Natural killer cell (primary cell): ENCODE results near the gene MLN. TPM values are rescaled to one million over a fixed set of nuclear protein-coding genes. Genes with fewer than 3 reads are reported as not detected.

Experiments
- ATAC-seq, 3 donors: fragments of 150-1000 bp in 2 of 3; fragments of 200-7000 bp in 1 of 3; cut with Tn5 transposase; 1 replicate in 1 of 3; 2 replicates in 2 of 3; pipeline ENCODE4 v1.10.0; 2021; ENCODE audit warnings: mild to moderate bottlenecking in 2 of 3, moderate library complexity in 2 of 3
- DNase-seq, 2 donors: peaks; one replicate each; pipeline versions ENCODE4 v3.0.0 to v3.0.0-alpha.2; 2013 to 2021; ENCODE audit warnings: mixed read lengths in 1 of 2
- H3K27ac ChIP-seq: one replicate; pipeline ENCODE4 v1.5.1; 2013; ENCODE audit warnings: mild to moderate bottlenecking, low read length
- H3K27me3 ChIP-seq: one replicate; pipeline ENCODE4 v1.6.1; 2013; ENCODE audit warnings: low read length; ENCODE audit not compliant: control insufficient read depth, insufficient read depth
- H3K36me3 ChIP-seq: one replicate; pipeline ENCODE4 v1.6.1; 2013; ENCODE audit warnings: low read length; ENCODE audit not compliant: control insufficient read depth, insufficient read depth
- H3K4me1 ChIP-seq: one replicate; pipeline ENCODE4 v1.6.1; 2013; ENCODE audit warnings: low read length; ENCODE audit not compliant: control insufficient read depth, insufficient read depth
- H3K4me3 ChIP-seq: one replicate; pipeline ENCODE4 v1.5.1; 2013; ENCODE audit warnings: low read length
- H3K9me3 ChIP-seq: one replicate; pipeline ENCODE4 v1.6.1; 2013; ENCODE audit warnings: low read length; ENCODE audit not compliant: control insufficient read depth, insufficient read depth
- H3K27ac Mint-ChIP-seq, 2 donors: one replicate each; pipeline ENCODE4 v1.8.0; 2022; ENCODE audit warnings: mild to moderate bottlenecking in 2 of 2, mixed read lengths in 2 of 2, moderate library complexity in 1 of 2
- H3K27me3 Mint-ChIP-seq, 2 donors: one replicate each; pipeline ENCODE4 v1.8.0; 2022; ENCODE audit warnings: low read depth in 2 of 2, mixed read lengths in 2 of 2
- H3K36me3 Mint-ChIP-seq: one replicate; pipeline ENCODE4 v1.8.0; 2022; ENCODE audit warnings: mixed read lengths
- H3K4me1 Mint-ChIP-seq, 2 donors: one replicate each; pipeline ENCODE4 v1.8.0; 2022; ENCODE audit warnings: mixed read lengths in 2 of 2
- H3K4me3 Mint-ChIP-seq: one replicate; pipeline ENCODE4 v1.8.0; 2022; ENCODE audit warnings: mild to moderate bottlenecking, moderate library complexity, mixed read lengths
- H3K9me3 Mint-ChIP-seq, 2 donors: one replicate each; pipeline ENCODE4 v1.8.0; 2022; ENCODE audit warnings: mixed read lengths in 2 of 2
- WGBS: methylation state at CpG from one replicate; pipeline ENCODE4 v1.1.7; 2013; ENCODE audit warnings: missing lambda C conversion rate; ENCODE audit not compliant: insufficient coverage; 5-methylcytosine and 5-hydroxymethylcytosine counted together
- intact Hi-C: fragments of 100-400 bp; cut with micrococcal nuclease; formaldehyde crosslinking; loops from one replicate; pipeline ENCODE4 v1.14.2; 2022
- total RNA-seq, 4 donors: library from RNA; stranded (reverse); fragments of 120-200 nt in 1 of 4; gene quantifications; one replicate each; pipeline versions ENCODE4 v1.2.3 to v1.2.4, GENCODE V29; 2013 to 2022
- TF ChIP-seq, protein P1 (sequence below): fragments of 200-600 bp; IDR thresholded peaks from one replicate; pipeline ENCODE4 v1.8.0; 2022; ENCODE audit warnings: antibody characterized with exemption

MLN gene
- total RNA-seq, 3 donors from 2014 or later (not counting 1 experiment from before 2014, with no cell fraction given): not detected

DNA sequence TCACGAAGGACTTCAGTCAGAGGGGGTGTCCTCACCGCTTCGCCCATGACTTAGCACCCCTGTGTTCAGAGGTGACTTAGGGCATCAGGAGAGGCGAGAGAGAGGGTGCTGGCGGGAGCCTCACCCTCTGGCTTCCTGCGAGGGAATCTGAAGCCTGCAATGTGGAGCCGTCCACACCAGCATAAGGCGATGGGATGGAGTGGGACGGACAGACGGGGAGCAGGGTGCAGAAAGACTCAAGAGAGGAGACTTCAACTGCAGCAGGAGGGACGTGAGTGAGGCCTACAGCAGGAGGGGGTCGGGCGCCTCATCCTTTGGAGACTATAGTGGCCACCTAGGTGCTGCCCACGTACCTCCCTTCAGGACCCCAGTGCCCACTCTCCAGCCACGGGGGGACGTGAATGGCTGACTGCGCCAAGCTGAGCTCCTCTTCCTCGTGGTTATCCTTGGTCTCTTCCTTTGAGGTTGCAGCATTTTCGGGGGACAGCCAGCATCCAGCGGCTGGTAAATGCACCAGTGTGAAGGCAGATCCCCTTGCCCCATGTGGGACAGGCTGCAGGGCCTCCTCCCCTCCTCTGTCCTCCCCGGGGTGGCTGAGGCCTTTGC, 26.9 kb upstream of the MLN start:
- no peaks in the 10 kb centered on the region for H3K27me3 ChIP-seq
- 78% methylated on average over 20 of the region's 21 CpGs for whole genome bisulfite sequencing
- intact Hi-C loops: no loop called here
- no peaks in the 10 kb centered on the region for H3K9me3 Mint-ChIP-seq
- H3K27ac Mint-ChIP-seq: no peak overlapping the region
- no peak overlapping the region for H3K4me3 ChIP-seq
- no peaks in the 10 kb centered on the region for H3K4me1 ChIP-seq
- no peaks in the 10 kb centered on the region for H3K36me3 ChIP-seq
- no peaks in the 10 kb centered on the region for H3K9me3 ChIP-seq
- DNase-seq (no peak), ATAC-seq (no peak)
- no peak overlapping the region for H3K27ac ChIP-seq
- H3K36me3 Mint-ChIP-seq: no peaks in the 10 kb centered on the region
- peaks cover 31 to 41% of the 10 kb centered on the region in 2 donors for H3K27me3 Mint-ChIP-seq
- TF ChIP-seq, protein P1, sequence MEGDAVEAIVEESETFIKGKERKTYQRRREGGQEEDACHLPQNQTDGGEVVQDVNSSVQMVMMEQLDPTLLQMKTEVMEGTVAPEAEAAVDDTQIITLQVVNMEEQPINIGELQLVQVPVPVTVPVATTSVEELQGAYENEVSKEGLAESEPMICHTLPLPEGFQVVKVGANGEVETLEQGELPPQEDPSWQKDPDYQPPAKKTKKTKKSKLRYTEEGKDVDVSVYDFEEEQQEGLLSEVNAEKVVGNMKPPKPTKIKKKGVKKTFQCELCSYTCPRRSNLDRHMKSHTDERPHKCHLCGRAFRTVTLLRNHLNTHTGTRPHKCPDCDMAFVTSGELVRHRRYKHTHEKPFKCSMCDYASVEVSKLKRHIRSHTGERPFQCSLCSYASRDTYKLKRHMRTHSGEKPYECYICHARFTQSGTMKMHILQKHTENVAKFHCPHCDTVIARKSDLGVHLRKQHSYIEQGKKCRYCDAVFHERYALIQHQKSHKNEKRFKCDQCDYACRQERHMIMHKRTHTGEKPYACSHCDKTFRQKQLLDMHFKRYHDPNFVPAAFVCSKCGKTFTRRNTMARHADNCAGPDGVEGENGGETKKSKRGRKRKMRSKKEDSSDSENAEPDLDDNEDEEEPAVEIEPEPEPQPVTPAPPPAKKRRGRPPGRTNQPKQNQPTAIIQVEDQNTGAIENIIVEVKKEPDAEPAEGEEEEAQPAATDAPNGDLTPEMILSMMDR: no peak
- no peak overlapping the region for H3K4me3 Mint-ChIP-seq
- no peaks in the 10 kb centered on the region for H3K4me1 Mint-ChIP-seq

DNA sequence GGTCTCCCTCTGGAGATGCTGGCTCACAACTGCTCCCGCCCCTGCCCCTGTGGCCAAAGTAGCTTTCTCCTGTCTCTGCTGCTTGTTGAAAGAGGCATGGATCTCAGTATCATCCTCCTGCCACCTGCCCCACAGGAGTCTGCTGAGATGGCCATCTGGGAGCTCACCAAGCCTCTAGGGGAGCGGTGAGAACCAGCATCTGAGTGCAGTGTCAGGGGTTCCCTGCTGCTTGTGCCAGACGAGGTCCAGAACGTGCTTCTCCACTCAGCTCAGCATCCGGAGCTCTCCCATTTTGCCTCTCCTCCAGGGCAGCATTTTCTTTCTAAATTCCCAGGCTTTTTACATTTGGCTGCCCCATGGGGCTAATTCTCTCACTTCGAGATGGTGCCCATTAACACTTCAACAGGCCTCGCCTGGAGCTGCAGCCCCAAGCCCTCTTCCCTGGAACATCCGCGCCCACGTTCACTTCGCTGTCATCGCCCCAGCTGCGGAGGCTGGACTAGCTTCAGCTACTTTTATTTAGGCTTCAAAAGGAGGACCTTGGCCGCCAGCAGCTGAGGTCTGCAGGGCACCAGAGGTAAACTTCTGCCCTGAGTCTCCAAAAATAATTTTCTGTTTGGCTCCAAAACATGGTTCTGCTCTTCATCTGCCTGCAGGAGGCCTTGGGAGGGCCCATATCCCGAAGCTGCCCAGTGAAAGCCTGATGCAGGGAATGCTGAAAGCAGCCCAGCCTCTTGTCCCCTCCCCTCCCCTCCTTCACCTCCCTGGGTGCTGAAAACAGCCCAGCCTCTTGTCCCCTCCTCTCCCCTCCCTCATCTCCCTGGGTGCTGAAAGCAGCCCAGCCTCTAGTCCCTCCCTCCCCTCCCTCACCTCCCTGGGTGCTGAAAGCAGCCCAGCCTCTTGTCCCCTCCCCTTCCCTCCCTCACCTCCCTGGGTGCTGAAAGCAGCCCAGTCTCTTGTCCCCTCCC, 25.2 kb upstream of the MLN start:
- Mint-ChIP-seq H3K27me3 (peaks cover 29 to 38% of the 10 kb centered on the region in 2 donors), H3K4me3 (no peak overlapping the region), H3K27ac (no peak overlapping the region), H3K4me1 (no peaks in the 10 kb centered on the region), H3K9me3 (no peaks in the 10 kb centered on the region), H3K36me3 (no peaks in the 10 kb centered on the region)
- no peak overlapping the region for H3K27ac ChIP-seq
- no peaks in the 10 kb centered on the region for H3K27me3 ChIP-seq
- DNase-seq: no peak
- no peaks in the 10 kb centered on the region for H3K9me3 ChIP-seq
- H3K36me3 ChIP-seq: no peaks in the 10 kb centered on the region
- WGBS: 76% methylated on average over 15 of the region's 15 CpGs
- no peaks in the 10 kb centered on the region for H3K4me1 ChIP-seq
- H3K4me3 ChIP-seq: no peak overlapping the region
- ATAC-seq: no peak
- intact Hi-C loops: no loop called here
- TF ChIP-seq, protein P1: no peak

DNA sequence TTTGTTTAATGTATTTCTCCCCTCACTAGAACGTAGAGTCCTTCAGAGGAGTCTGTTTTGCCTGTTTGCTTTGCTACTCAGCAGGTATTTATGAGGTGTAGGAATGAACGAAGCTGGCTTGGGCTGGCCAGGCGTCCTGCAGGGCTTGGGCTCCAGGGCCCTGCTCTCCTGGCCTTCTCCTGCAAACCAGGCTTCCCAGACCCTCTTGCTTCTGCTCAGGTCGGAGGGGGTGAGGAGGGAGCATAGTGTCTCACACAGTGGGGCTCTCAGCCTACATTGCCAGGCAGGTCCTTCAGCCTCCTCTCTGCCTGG, 24.6 kb upstream of the MLN start:
- Histone ChIP-seq H3K9me3 (no peaks in the 10 kb centered on the region), H3K27ac (no peak overlapping the region), H3K36me3 (no peaks in the 10 kb centered on the region), H3K4me3 (no peak overlapping the region), H3K4me1 (no peaks in the 10 kb centered on the region), H3K27me3 (no peaks in the 10 kb centered on the region)
- DNase-seq (no peak), ATAC-seq (no peak)
- H3K9me3 Mint-ChIP-seq: no peaks in the 10 kb centered on the region
- H3K27me3 Mint-ChIP-seq: peaks cover 25 to 41% of the 10 kb centered on the region in 2 donors
- TF ChIP-seq, protein P1: no peak
- 69% methylated on average over 4 of the region's 4 CpGs for WGBS
- no peak overlapping the region for H3K4me3 Mint-ChIP-seq
- intact Hi-C loops: no loop called here
- no peaks in the 10 kb centered on the region for H3K4me1 Mint-ChIP-seq
- H3K36me3 Mint-ChIP-seq: no peaks in the 10 kb centered on the region
- no peak overlapping the region for H3K27ac Mint-ChIP-seq
